Measurements from ENCODE around the gene LTC4S. TPM values are rescaled to one million over a fixed set of nuclear protein-coding genes. Genes with fewer than 3 reads are reported as not detected.

LTC4S gene
- total RNA-seq, 1 donor, result 3.3 TPM

- TF ChIP-seq CTCF (IDR thresholded peaks at IDR 0.05; ENCODE audit: insufficient read depth, low read length), result no peak
- peak overlapping the region; percentile 60 for H3K4me3 ChIP-seq (ENCODE audit: low read depth, low read length)
- DNase-seq (ENCODE audit: low read depth), result no peak
These were observed 1.5 kb downstream of the LTC4S start for GRCh38 chr5:179795049-179795862.

- peak overlapping the region; percentile 60 for H3K4me3 ChIP-seq (ENCODE audit: low read depth, low read length)
- peak; percentile 70 for DNase-seq (ENCODE audit: low read depth)
- TF ChIP-seq CTCF (IDR thresholded peaks at IDR 0.05; ENCODE audit: insufficient read depth, low read length), result peak; percentile 47
These were observed 2.4 kb downstream of the LTC4S start for GRCh38 chr5:179795863-179796833.

GRCh38 chr5:179796877-179797608 lies 3.3 kb downstream of the LTC4S start:
- no peak overlapping the region for H3K4me3 ChIP-seq (ENCODE audit: low read depth, low read length)
- no peak for DNase-seq (ENCODE audit: low read depth)
- TF ChIP-seq CTCF (IDR thresholded peaks at IDR 0.05; ENCODE audit: insufficient read depth, low read length), result no peak

- no peak for TF ChIP-seq CTCF (IDR thresholded peaks at IDR 0.05; ENCODE audit: insufficient read depth, low read length)
- no peak for DNase-seq (ENCODE audit: low read depth)
- H3K4me3 ChIP-seq (ENCODE audit: low read depth, low read length), result no peak overlapping the region
These were observed 4.0 kb downstream of the LTC4S start for GRCh38 chr5:179797741-179798140.

GRCh38 chr5:179798144-179798770 lies 4.5 kb downstream of the LTC4S start:
- H3K4me3 ChIP-seq (ENCODE audit: low read depth, low read length), result no peak overlapping the region
- no peak for TF ChIP-seq CTCF (IDR thresholded peaks at IDR 0.05; ENCODE audit: insufficient read depth, low read length)
- no peak for DNase-seq (ENCODE audit: low read depth)

Measured in fibroblast of the aortic adventitia (primary cell).